GM06990 (cell line): ENCODE data around the gene FCRLA.

Source experiments
- DNase-seq: peaks from one replicate; pipeline ENCODE4 v3.0.0-alpha.2; 2011; ENCODE audit not compliant: insufficient read length; ENCODE audit errors: extremely low read depth
- H3K27me3 ChIP-seq: replicated peaks from 2 replicates; pipeline ENCODE4 v1.6.0; 2011; ENCODE audit warnings: low read length; ENCODE audit not compliant: control insufficient read depth, insufficient read depth
- H3K36me3 ChIP-seq: 2 replicates; pipeline ENCODE4 v1.5.1; 2011; ENCODE audit warnings: low read length; ENCODE audit not compliant: control insufficient read depth, insufficient read depth
- H3K4me3 ChIP-seq: replicated peaks from 2 replicates; pipeline ENCODE4 v1.5.1; 2011; ENCODE audit warnings: low read depth, mild to moderate bottlenecking, control low read depth, low read length
- CTCF ChIP-seq: IDR thresholded peaks from 2 replicates; pipeline ENCODE4 v1.5.1; 2011; ENCODE audit warnings: low read length, control low read depth, mild to moderate bottlenecking, inconsistent platforms; ENCODE audit not compliant: insufficient read depth, poor library complexity, severe bottlenecking

Gene FCRLA

GRCh38 chr1:161763522-161764098 is 56.6 kb downstream of the FCRLA start:
- no peak for DNase-seq
- Histone ChIP-seq H3K27me3 (no peaks in the 10 kb centered on the region), H3K4me3 (no peak overlapping the region), H3K36me3 (no peaks in the 10 kb centered on the region)
- peak; percentile 66 for TF ChIP-seq CTCF
